PC-3 (cell line): Measurements from ENCODE around the gene CEP170.
"Not testable (repeated sequence)": the region's sequence is repeated elsewhere in the genome, so short reads cannot be mapped to it uniquely, and the experiment has no call there.

Experiments used
- EZH2 ChIP-seq: fragments of 300-600 bp; sonication (generic); IDR thresholded peaks from one replicate; pipeline ENCODE4 v1.6.1; 2017; ENCODE audit warnings: antibody characterized with exemption, mild to moderate bottlenecking, low read length; ENCODE audit not compliant: unreplicated experiment
- TF ChIP-seq, protein P1 (sequence below): fragments of 300-600 bp; sonication (generic); conservative IDR thresholded peaks from 2 replicates; pipeline ENCODE4 v1.5.1; 2017; ENCODE audit warnings: antibody characterized with exemption, low read depth, mild to moderate bottlenecking, low read length

GRCh38 chr1:243183661-243184060 is 71.4 kb downstream of the CEP170 start:
- TF ChIP-seq, protein P1, sequence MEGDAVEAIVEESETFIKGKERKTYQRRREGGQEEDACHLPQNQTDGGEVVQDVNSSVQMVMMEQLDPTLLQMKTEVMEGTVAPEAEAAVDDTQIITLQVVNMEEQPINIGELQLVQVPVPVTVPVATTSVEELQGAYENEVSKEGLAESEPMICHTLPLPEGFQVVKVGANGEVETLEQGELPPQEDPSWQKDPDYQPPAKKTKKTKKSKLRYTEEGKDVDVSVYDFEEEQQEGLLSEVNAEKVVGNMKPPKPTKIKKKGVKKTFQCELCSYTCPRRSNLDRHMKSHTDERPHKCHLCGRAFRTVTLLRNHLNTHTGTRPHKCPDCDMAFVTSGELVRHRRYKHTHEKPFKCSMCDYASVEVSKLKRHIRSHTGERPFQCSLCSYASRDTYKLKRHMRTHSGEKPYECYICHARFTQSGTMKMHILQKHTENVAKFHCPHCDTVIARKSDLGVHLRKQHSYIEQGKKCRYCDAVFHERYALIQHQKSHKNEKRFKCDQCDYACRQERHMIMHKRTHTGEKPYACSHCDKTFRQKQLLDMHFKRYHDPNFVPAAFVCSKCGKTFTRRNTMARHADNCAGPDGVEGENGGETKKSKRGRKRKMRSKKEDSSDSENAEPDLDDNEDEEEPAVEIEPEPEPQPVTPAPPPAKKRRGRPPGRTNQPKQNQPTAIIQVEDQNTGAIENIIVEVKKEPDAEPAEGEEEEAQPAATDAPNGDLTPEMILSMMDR: not testable (repeated sequence)
- not testable (repeated sequence) for TF ChIP-seq EZH2
